H9 (cell line): ENCODE measurements around the gene CDRT4. TPM values are rescaled to one million over a fixed set of nuclear protein-coding genes. Genes with fewer than 3 reads are reported as not detected.

Experiments used
- DNase-seq: peaks from one replicate; pipeline ENCODE4 v3.0.0-alpha.2; 2017
- H2AFZ ChIP-seq: one replicate; pipeline ENCODE4 v1.6.1; 2013; ENCODE audit warnings: mild to moderate bottlenecking, low read length, control low read depth, moderate library complexity
- H2AK5ac ChIP-seq: 2 replicates; pipeline ENCODE4 v1.6.1; 2013; ENCODE audit warnings: low read length, control low read depth, mixed read lengths; ENCODE audit not compliant: insufficient read length
- H2BK120ac ChIP-seq: one replicate; pipeline ENCODE4 v1.6.1; 2013; ENCODE audit warnings: low read depth, mild to moderate bottlenecking, low read length, control low read depth, inconsistent platforms; ENCODE audit not compliant: poor library complexity, severe bottlenecking
- H2BK12ac ChIP-seq: 2 replicates; pipeline ENCODE4 v1.6.1; 2013; ENCODE audit warnings: low read length, control low read depth, mixed read lengths, low read depth; ENCODE audit not compliant: insufficient read length
- H2BK15ac ChIP-seq: 2 replicates; pipeline ENCODE4 v1.6.1; 2013; ENCODE audit warnings: low read depth, low read length, control low read depth
- H2BK20ac ChIP-seq: one replicate; pipeline ENCODE4 v1.6.1; 2013; ENCODE audit warnings: low read depth, mild to moderate bottlenecking, low read length, control low read depth, inconsistent platforms; ENCODE audit not compliant: poor library complexity, severe bottlenecking
- H2BK5ac ChIP-seq: 2 replicates; pipeline ENCODE4 v1.6.1; 2013; ENCODE audit warnings: low read length, control low read depth, mixed read lengths; ENCODE audit not compliant: insufficient read length
- H3K14ac ChIP-seq: 2 replicates; pipeline ENCODE4 v1.6.1; 2013; ENCODE audit warnings: low read length, control low read depth; ENCODE audit not compliant: insufficient read depth
- H3K18ac ChIP-seq: 2 replicates; pipeline ENCODE4 v1.6.1; 2013; ENCODE audit warnings: low read depth, mild to moderate bottlenecking, mixed read lengths, low read length, control low read depth; ENCODE audit not compliant: insufficient read length
- H3K23ac ChIP-seq: 2 replicates; pipeline ENCODE4 v1.6.1; 2013; ENCODE audit warnings: low read length, control low read depth, mixed read lengths, low read depth; ENCODE audit not compliant: insufficient read length
- H3K23me2 ChIP-seq: 2 replicates; pipeline ENCODE4 v1.6.1; 2013; ENCODE audit warnings: low read depth, mild to moderate bottlenecking, mixed read lengths, low read length, control low read depth; ENCODE audit not compliant: insufficient read length, poor library complexity, severe bottlenecking
- H3K27ac ChIP-seq: 2 replicates; pipeline ENCODE4 v1.5.1; 2013; ENCODE audit warnings: low read length, control low read depth, mixed read lengths, low read depth; ENCODE audit not compliant: insufficient read length
- H3K27me3 ChIP-seq: 2 replicates; pipeline ENCODE4 v1.6.1; 2013; ENCODE audit warnings: low read length, control low read depth, inconsistent platforms; ENCODE audit not compliant: insufficient read depth
- H3K4ac ChIP-seq: 2 replicates; pipeline ENCODE4 v1.6.1; 2013; ENCODE audit warnings: low read depth, mild to moderate bottlenecking, control low read depth, inconsistent platforms, low read length, moderate library complexity
- H3K4me1 ChIP-seq: 2 replicates; pipeline ENCODE4 v1.6.1; 2013; ENCODE audit warnings: low read length, control low read depth, inconsistent platforms; ENCODE audit not compliant: insufficient read depth
- H3K4me2 ChIP-seq: 2 replicates; pipeline ENCODE4 v1.6.1; 2013; ENCODE audit warnings: low read length, control low read depth, mixed read lengths; ENCODE audit not compliant: insufficient read length, insufficient read depth
- H3K56ac ChIP-seq: 2 replicates; pipeline ENCODE4 v1.6.1; 2013; ENCODE audit warnings: low read depth, mild to moderate bottlenecking, mixed read lengths, low read length, control low read depth; ENCODE audit not compliant: insufficient read length
- H3K79me1 ChIP-seq: 2 replicates; pipeline ENCODE4 v1.6.1; 2013; ENCODE audit warnings: low read depth, mild to moderate bottlenecking, moderate library complexity, low read length, control low read depth, inconsistent platforms; ENCODE audit not compliant: insufficient read depth, poor library complexity, severe bottlenecking
- H3K79me2 ChIP-seq: 2 replicates; pipeline ENCODE4 v1.6.1; 2013; ENCODE audit warnings: low read length, control low read depth, inconsistent platforms; ENCODE audit not compliant: insufficient read depth
- H3K9ac ChIP-seq: 2 replicates; pipeline ENCODE4 v1.6.1; 2013; ENCODE audit warnings: low read length, control low read depth, mixed read lengths; ENCODE audit not compliant: insufficient read length; ENCODE audit errors: extremely low read depth
- H3K9me3 ChIP-seq: one replicate; pipeline ENCODE4 v1.6.1; 2013; ENCODE audit warnings: low read depth, low read length, inconsistent platforms; ENCODE audit not compliant: control insufficient read depth
- H3T11ph ChIP-seq: one replicate; pipeline ENCODE4 v1.6.1; 2013; ENCODE audit warnings: mild to moderate bottlenecking, low read length, control low read depth, inconsistent platforms
- H4K20me1 ChIP-seq: one replicate; pipeline ENCODE4 v1.6.1; 2013; ENCODE audit not compliant: control insufficient read depth, insufficient read length, insufficient read depth
- H4K5ac ChIP-seq: 2 replicates; pipeline ENCODE4 v1.6.1; 2013; ENCODE audit warnings: low read depth, mild to moderate bottlenecking, mixed read lengths, low read length, control low read depth; ENCODE audit not compliant: insufficient read length
- H4K8ac ChIP-seq: replicated peaks from 2 replicates; pipeline ENCODE4 v1.6.1; 2013; ENCODE audit warnings: low read length, control low read depth, mixed read lengths, low read depth; ENCODE audit not compliant: insufficient read length
- H4K91ac ChIP-seq: 2 replicates; pipeline ENCODE4 v1.6.1; 2013; ENCODE audit warnings: low read depth, mild to moderate bottlenecking, moderate library complexity, mixed read lengths, low read length, control low read depth; ENCODE audit not compliant: insufficient read length
- H3K27ac Mint-ChIP-seq, 3 experiments: 2 replicates in 2 of 3; 3 replicates in 1 of 3; pipeline ENCODE4 v1.8.0; 2020 to 2021; ENCODE audit warnings: mixed read lengths in 3 of 3, mild to moderate bottlenecking in 1 of 3, moderate library complexity in 1 of 3
- H3K27me3 Mint-ChIP-seq: 2 replicates; pipeline ENCODE4 v1.8.0; 2021; ENCODE audit warnings: low read depth, mild to moderate bottlenecking, moderate library complexity, mixed read lengths
- H3K36me3 Mint-ChIP-seq, 3 experiments: 2 replicates in 2 of 3; 3 replicates in 1 of 3; pipeline ENCODE4 v1.8.0; 2020 to 2021; ENCODE audit warnings: low read depth in 3 of 3, mixed read lengths in 3 of 3; ENCODE audit not compliant: insufficient read depth in 1 of 3
- H3K4me1 Mint-ChIP-seq, 2 experiments: 2 replicates each; pipeline ENCODE4 v1.8.0; 2020; ENCODE audit warnings: mixed read lengths in 2 of 2
- H3K4me3 Mint-ChIP-seq, 2 experiments: 2 replicates in 1 of 2; 3 replicates in 1 of 2; pipeline ENCODE4 v1.8.0; 2020 to 2021; ENCODE audit warnings: mild to moderate bottlenecking in 2 of 2, mixed read lengths in 2 of 2, moderate library complexity in 1 of 2
- H3K9me3 Mint-ChIP-seq, 2 experiments: 2 replicates in 1 of 2; 3 replicates in 1 of 2; pipeline ENCODE4 v1.8.0; 2020; ENCODE audit warnings: mild to moderate bottlenecking in 2 of 2, mixed read lengths in 2 of 2, moderate library complexity in 1 of 2
- CTCF ChIP-seq: fragments of 200-600 bp; sonication (generic); conservative IDR thresholded peaks from 3 replicates; pipeline ENCODE4 v1.8.0; 2021; ENCODE audit warnings: antibody characterized with exemption, mild to moderate bottlenecking
- WGBS: extraction: QIAGEN DNeasy Blood & Tissue Kit; methylation state at CpG from one replicate; pipeline ENCODE4 v1.1.7; 2013; ENCODE audit warnings: missing lambda C conversion rate, low lambda C conversion rate, mixed read lengths; ENCODE audit not compliant: insufficient read length; ENCODE audit errors: extremely low coverage; 5-methylcytosine and 5-hydroxymethylcytosine counted together
- total RNA-seq: library from RNA; stranded (reverse); gene quantifications from 2 replicates; pipeline ENCODE4 v1.2.1, GENCODE V29; 2021

CDRT4 gene
- total RNA-seq, 1 experiment from 2014 or later: 3.8 TPM

- Histone ChIP-seq H3T11ph (no peak overlapping the region), H3K23ac (no peak overlapping the region), H2BK15ac (no peak overlapping the region), H3K9ac (no peak overlapping the region), H3K27me3 (no peaks in the 10 kb centered on the region), H2BK12ac (no peak overlapping the region), H2BK5ac (no peak overlapping the region), H4K91ac (no peak overlapping the region), H3K4me2 (no peak overlapping the region), H4K8ac (no peak overlapping the region), H4K5ac (no peak overlapping the region), H3K56ac (no peak overlapping the region), H3K4me1 (no peaks in the 10 kb centered on the region; the same call in 1 of the 2 replicates), H2BK20ac (no peak overlapping the region), H2AFZ (no peak overlapping the region), H3K23me2 (no peaks in the 10 kb centered on the region), H3K79me1 (no peaks in the 10 kb centered on the region), H3K9me3 (no peaks in the 10 kb centered on the region), H3K4ac (no peak overlapping the region), H2BK120ac (no peak overlapping the region), H2AK5ac (no peak overlapping the region), H3K14ac (no peak overlapping the region), H4K20me1 (no peaks in the 10 kb centered on the region), H3K79me2 (no peaks in the 10 kb centered on the region), H3K27ac (no peak overlapping the region), H3K18ac (no peak overlapping the region)
- no peak overlapping the region for H3K4me3 Mint-ChIP-seq
- DNase-seq: no peak
- H3K4me1 Mint-ChIP-seq: peaks cover 12 to 14% of the 10 kb centered on the region in 2 experiments
- no peaks in the 10 kb centered on the region for H3K9me3 Mint-ChIP-seq
- WGBS: no CpG with 5 or more reads among the region's 2 CpGs
- no peak overlapping the region for H3K27ac Mint-ChIP-seq
- no peaks in the 10 kb centered on the region for H3K27me3 Mint-ChIP-seq
- peaks cover 33 to 57% (median 42%) of the 10 kb centered on the region in 3 experiments for H3K36me3 Mint-ChIP-seq
- no peak for TF ChIP-seq CTCF
Measured at GRCh38 chr17:15503731-15504130, 36.3 kb upstream of the CDRT4 start.
